Measurements from ENCODE around the gene ESRRA.
"Not testable (repeated sequence)": the region's sequence is repeated elsewhere in the genome, so short reads cannot be mapped to it uniquely, and the experiment has no call there.

ESRRA gene

GRCh38 chr11:64304316-64305072 lies 830 bp upstream of the ESRRA start:
- DNase-seq = peak; percentile 91
- in situ Hi-C loops (cut with HindIII; ENCODE audit: low pct_ligation_motif_present, low pct_unique_long_range_greater_than_20kb, low sequenced_read_pairs) = no loop called here

GRCh38 chr11:64305691-64306562 lies 603 bp downstream of the ESRRA start:
- DNase-seq = peak; percentile 53
- in situ Hi-C loops (cut with HindIII; ENCODE audit: low pct_ligation_motif_present, low pct_unique_long_range_greater_than_20kb, low sequenced_read_pairs) = no loop called here

GRCh38 chr11:64306563-64306875 lies 1.2 kb downstream of the ESRRA start:
- no peak for DNase-seq
- in situ Hi-C loops (cut with HindIII; ENCODE audit: low pct_ligation_motif_present, low pct_unique_long_range_greater_than_20kb, low sequenced_read_pairs) = no loop called here

GRCh38 chr11:64306876-64307622 lies 1.7 kb downstream of the ESRRA start:
- peak; percentile 5 for DNase-seq
- in situ Hi-C loops (cut with HindIII; ENCODE audit: low pct_ligation_motif_present, low pct_unique_long_range_greater_than_20kb, low sequenced_read_pairs) = no loop called here

GRCh38 chr11:64307795-64308194 lies 2.5 kb downstream of the ESRRA start:
- DNase-seq; in situ Hi-C loops (cut with HindIII; ENCODE audit: low pct_ligation_motif_present, low pct_unique_long_range_greater_than_20kb, low sequenced_read_pairs): not testable (repeated sequence)

GRCh38 chr11:64312947-64313346 lies 7.6 kb downstream of the ESRRA start:
- in situ Hi-C loops (cut with HindIII; ENCODE audit: low pct_ligation_motif_present, low pct_unique_long_range_greater_than_20kb, low sequenced_read_pairs) = no loop called here
- no peak for DNase-seq

- in situ Hi-C loops (cut with HindIII; ENCODE audit: low pct_ligation_motif_present, low pct_unique_long_range_greater_than_20kb, low sequenced_read_pairs) = no loop called here
- DNase-seq = no peak
Measured at GRCh38 chr11:64313491-64314145, 8.3 kb downstream of the ESRRA start.

- DNase-seq = no peak
- in situ Hi-C loops (cut with HindIII; ENCODE audit: low pct_ligation_motif_present, low pct_unique_long_range_greater_than_20kb, low sequenced_read_pairs) = no loop called here
Measured at GRCh38 chr11:64314146-64314804, 9.0 kb downstream of the ESRRA start.

- no peak for DNase-seq
- in situ Hi-C loops (cut with HindIII; ENCODE audit: low pct_ligation_motif_present, low pct_unique_long_range_greater_than_20kb, low sequenced_read_pairs) = no loop called here
Measured at GRCh38 chr11:64314805-64315561, 9.7 kb downstream of the ESRRA start.

- in situ Hi-C loops (cut with HindIII; ENCODE audit: low pct_ligation_motif_present, low pct_unique_long_range_greater_than_20kb, low sequenced_read_pairs); DNase-seq: not testable (repeated sequence)
Measured at GRCh38 chr11:64315667-64316526, 10.6 kb downstream of the ESRRA start.

- in situ Hi-C loops (cut with HindIII; ENCODE audit: low pct_ligation_motif_present, low pct_unique_long_range_greater_than_20kb, low sequenced_read_pairs) = no loop called here
- peak; percentile 51 for DNase-seq
Measured at GRCh38 chr11:64316672-64317324, 11.5 kb downstream of the ESRRA start.

GRCh38 chr11:64317325-64317960 lies 12.1 kb downstream of the ESRRA start, which contains the start of gene TRMT112:
Gene TRMT112, minus strand, starts transcription at chr11:64317559. Its CDS starts 33 bp downstream, at chr11:64317526.
- DNase-seq = peak; percentile 97
- in situ Hi-C loops (cut with HindIII; ENCODE audit: low pct_ligation_motif_present, low pct_unique_long_range_greater_than_20kb, low sequenced_read_pairs) = no loop called here

- DNase-seq = peak; percentile 93
- in situ Hi-C loops (cut with HindIII; ENCODE audit: low pct_ligation_motif_present, low pct_unique_long_range_greater_than_20kb, low sequenced_read_pairs) = no loop called here
Measured at GRCh38 chr11:64317961-64318765, 12.8 kb downstream of the ESRRA start, which contains the start of gene PRDX5. Gene PRDX5, plus strand, starts transcription at chr11:64318121. Its CDS starts 95 bp downstream, at chr11:64318216.

- no peak for DNase-seq
- in situ Hi-C loops (cut with HindIII; ENCODE audit: low pct_ligation_motif_present, low pct_unique_long_range_greater_than_20kb, low sequenced_read_pairs) = no loop called here
Measured at GRCh38 chr11:64318766-64319761, 13.7 kb downstream of the ESRRA start.

All from ACHN (cell line).